ENCODE data around the gene GRPEL2. TPM values are rescaled to one million over a fixed set of nuclear protein-coding genes. Genes with fewer than 3 reads are reported as not detected.

GRPEL2 gene
- total RNA-seq, result 28.8 and 31.7 TPM in 2 replicates

- intact Hi-C loops (cut with micrococcal nuclease), result loop anchor here (1.0 to 10.0 kb wide), 13 partner anchors 12 to 1907 kb away; partner anchors contain the start of genes ADRB2, CD74, CSNK1A1 and FBXO38
Measured at GRCh38 chr5:149345147-149345891, at the start of gene GRPEL2. GRPEL2 (plus strand) TSS chr5:149345499; CDS start chr5:149345540, 41 bp downstream.

- intact Hi-C loops (cut with micrococcal nuclease), result no loop called here
Measured at GRCh38 chr5:149297340-149298025, 47.8 kb upstream of the GRPEL2 start.

GRCh38 chr5:149298163-149298562 is 47.1 kb upstream of the GRPEL2 start:
- intact Hi-C loops (cut with micrococcal nuclease), result no loop called here

- intact Hi-C loops (cut with micrococcal nuclease), result no loop called here
Measured at GRCh38 chr5:149298842-149299404, 46.4 kb upstream of the GRPEL2 start.

GRCh38 chr5:149299451-149300054 is 45.7 kb upstream of the GRPEL2 start:
- intact Hi-C loops (cut with micrococcal nuclease), result no loop called here

GRCh38 chr5:149300441-149300840 is 44.9 kb upstream of the GRPEL2 start:
- intact Hi-C loops (cut with micrococcal nuclease), result no loop called here

GRCh38 chr5:149301049-149301743 is 44.1 kb upstream of the GRPEL2 start:
- intact Hi-C loops (cut with micrococcal nuclease), result no loop called here

GRCh38 chr5:149301744-149302380 is 43.4 kb upstream of the GRPEL2 start:
- intact Hi-C loops (cut with micrococcal nuclease), result no loop called here

GRCh38 chr5:149302641-149303040 is 42.7 kb upstream of the GRPEL2 start:
- intact Hi-C loops (cut with micrococcal nuclease), result no loop called here

GRCh38 chr5:149303210-149303609 is 42.1 kb upstream of the GRPEL2 start:
- intact Hi-C loops (cut with micrococcal nuclease), result no loop called here

GRCh38 chr5:149304195-149305078 is 40.9 kb upstream of the GRPEL2 start:
- intact Hi-C loops (cut with micrococcal nuclease), result no loop called here

GRCh38 chr5:149309354-149309753 is 35.9 kb upstream of the GRPEL2 start:
- intact Hi-C loops (cut with micrococcal nuclease), result no loop called here

- intact Hi-C loops (cut with micrococcal nuclease), result no loop called here
Measured at GRCh38 chr5:149310488-149310887, 34.8 kb upstream of the GRPEL2 start.

- intact Hi-C loops (cut with micrococcal nuclease), result no loop called here
Measured at GRCh38 chr5:149310947-149311658, 34.2 kb upstream of the GRPEL2 start.

GRCh38 chr5:149313151-149313841 is 32.0 kb upstream of the GRPEL2 start:
- intact Hi-C loops (cut with micrococcal nuclease), result no loop called here

- intact Hi-C loops (cut with micrococcal nuclease), result no loop called here
Measured at GRCh38 chr5:149314571-149315111, 30.7 kb upstream of the GRPEL2 start.

- intact Hi-C loops (cut with micrococcal nuclease), result no loop called here
Measured at GRCh38 chr5:149315753-149316152, 29.5 kb upstream of the GRPEL2 start.
